Heart right ventricle (tissue), 16 donors: ENCODE data around the gene PCBP3. TPM values are rescaled to one million over a fixed set of nuclear protein-coding genes. Genes with fewer than 3 reads are reported as not detected.

Experiments
- ATAC-seq, 8 donors: fragments of 200-7000 bp; cut with Tn5 transposase; one replicate each; pipeline ENCODE4 v1.9.1; 2020; ENCODE audit warnings: mild to moderate bottlenecking in 8 of 8, moderate library complexity in 8 of 8, moderate number of reproducible peaks in 1 of 8
- DNase-seq, 2 donors: peaks; one replicate each; pipeline ENCODE4 v3.0.0-alpha.2; 2020
- H3K27ac ChIP-seq, 10 donors: fragments of 200-600 bp; sonication (generic) in 2 of 10; one replicate each; pipeline versions ENCODE4 v1.5.0 to v1.8.0; 2020 to 2022; ENCODE audit warnings: mild to moderate bottlenecking in 3 of 10
- H3K27me3 ChIP-seq, 7 donors: fragments of 200-600 bp; one replicate each; pipeline ENCODE4 v1.8.0; 2021 to 2022; ENCODE audit warnings: mild to moderate bottlenecking in 2 of 7
- H3K36me3 ChIP-seq, 9 donors: fragments of 200-600 bp; sonication (generic) in 1 of 9; one replicate each; pipeline versions ENCODE4 v1.5.0 to v1.8.0; 2020 to 2022; ENCODE audit warnings: mild to moderate bottlenecking in 2 of 9
- H3K4me1 ChIP-seq, 9 donors: fragments of 200-600 bp; sonication (generic) in 1 of 9; one replicate each; pipeline versions ENCODE4 v1.5.0 to v1.8.0; 2020 to 2022; ENCODE audit warnings: mild to moderate bottlenecking in 4 of 9
- H3K4me3 ChIP-seq, 10 donors: fragments of 200-600 bp; sonication (generic) in 2 of 10; one replicate each; pipeline versions ENCODE4 v1.5.0 to v1.8.0; 2020 to 2022; ENCODE audit warnings: mild to moderate bottlenecking in 7 of 10, moderate library complexity in 2 of 10
- H3K9me3 ChIP-seq, 11 donors: fragments of 200-600 bp in 10 of 11; sonication (generic) in 2 of 11; one replicate each; pipeline versions ENCODE4 v1.5.0 to v1.8.0; 2013 to 2022; ENCODE audit warnings: mild to moderate bottlenecking in 2 of 11, control low read depth in 1 of 11, moderate library complexity in 1 of 11
- WGBS, 2 donors: extraction: QIAGEN DNeasy Blood & Tissue Kit; methylation state at CpG; one replicate each; pipeline ENCODE4 v1.1.7; 2013; ENCODE audit warnings: inconsistent platforms in 1 of 2; 5-methylcytosine and 5-hydroxymethylcytosine counted together
- intact Hi-C, 10 donors: fragments of 100-400 bp; cut with DNase I; formaldehyde crosslinking; loops; one replicate each; pipeline versions ENCODE4 v1.11.1 to v1.14.2; 2022
- polyA plus RNA-seq, 2 donors: library from polyadenylated mRNA; stranded (reverse); fragments of 200-250 nt; gene quantifications; one replicate each; pipeline ENCODE4 v1.2.3, GENCODE V29; 2013
- total RNA-seq, 10 donors: library from RNA; stranded (reverse); fragmentation: NEBNext Ultra II Directional in 3 of 10; extraction: Animal tissue kit (Norgen Biotek cat#: 25700) in 3 of 10; gene quantifications; one replicate each; pipeline versions ENCODE4 v1.2.1 to v1.2.4, GENCODE V29; 2021 to 2023
- TF ChIP-seq, protein P1 (sequence below), 9 donors: fragments of 200-600 bp; sonication (generic) in 2 of 9; IDR thresholded peaks; one replicate each; pipeline versions ENCODE4 v1.5.0 to v1.8.0; 2021 to 2022; ENCODE audit warnings: antibody characterized with exemption in 9 of 9, mild to moderate bottlenecking in 5 of 9, moderate library complexity in 1 of 9
- donor health status: Arrhythmogenic right ventricular cardiomyopathy.
- donor health status: ischemic (EF 13 %, LVEDD 7.1; RV severe dilation, severe dysfunction).
- donor health status: healthy with polysubstance abuse.
- donor health status: DM: no; HTN: yes; CAD: no.
- donor health status: DM: no; HTN: no; CAD: no.
- donor health status: ischemic (EF 25% LVEDD 6.9; RV normal size, moderate dysfunction).
- donor health status: ischemic (EF 25% LVEDD 5.7; RV mildly dilated, moderate dysfunction).
- donor health status: healthy.
- donor health status: DM: yes; HTN: yes; CAD: no.
- donor health status: Ischemic cardiomyopathy.
- donor health status: ischemic (EF 35%, LVEDD 5.7; RV mildly dilated, moderate dysfunction).
- donor health status: nonischemic (EF 11% LVEDD 7.7; RV severe dilation, severe dysfunction).
- donor health status: DM: yes; HTN: yes; CAD: no.
- donor health status: PGD.
- donor health status: ischemic (EF 29% LVEDD 5.4; RV normal size, mild dysfunction).
- donor health status: nonischemic (EF 23%, LVEDD 6.1; RV moderate dilation, normal function).

The PCBP3 gene
- total and polyA plus RNA-seq, 12 donors = 0.25 to 11.3 (median 1.2) TPM

DNA sequence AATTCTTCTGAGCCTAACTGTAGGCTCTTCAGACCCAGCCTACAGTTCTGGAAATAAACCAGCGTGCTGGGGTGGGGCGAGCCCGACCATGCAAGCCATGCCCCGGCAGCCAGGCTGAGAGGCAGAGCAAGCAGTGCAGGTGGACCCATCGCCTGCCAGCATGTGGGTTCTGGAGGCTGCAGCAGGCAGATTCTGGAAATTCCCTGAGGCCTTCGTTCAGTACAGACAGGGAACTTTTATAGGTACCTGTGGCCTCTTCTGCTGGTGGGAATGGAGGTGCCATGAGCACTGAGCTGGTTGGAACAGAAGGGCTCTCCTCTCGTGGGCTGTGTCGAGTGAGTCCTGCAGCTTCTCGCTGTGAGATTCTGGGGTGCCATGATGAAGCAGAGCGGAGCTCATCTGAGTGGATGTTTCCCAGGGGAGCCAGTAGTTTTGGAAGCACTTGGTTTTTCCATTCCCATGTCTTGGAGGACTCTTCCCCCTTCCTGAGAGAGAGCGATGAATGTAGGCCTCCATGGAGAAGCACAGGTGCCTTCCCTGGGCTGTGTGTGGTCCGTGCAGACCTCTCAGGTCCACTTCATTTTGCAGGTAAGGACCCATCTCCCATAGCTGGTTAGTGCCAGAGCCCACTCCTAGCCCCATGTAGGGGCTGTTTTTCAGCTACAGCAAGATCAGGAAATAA, 94.1 kb downstream of the PCBP3 start:
- DNase-seq (no peak), ATAC-seq (no peak)
- intact Hi-C loops = no loop called here
- peaks cover 0 to 10% (median 0%) of the 10 kb centered on the region in 9 donors for H3K4me1 ChIP-seq
- WGBS, 2 donors = 90 to 92% methylated on average over 12 of the region's 12 CpGs
- H3K4me3 ChIP-seq = no peak overlapping the region
- peaks cover 0 to under 1% (median 0%) of the 10 kb centered on the region in 11 donors for H3K9me3 ChIP-seq
- no peaks in the 10 kb centered on the region for H3K27me3 ChIP-seq
- H3K27ac ChIP-seq = no peak overlapping the region
- H3K36me3 ChIP-seq = no peaks in the 10 kb centered on the region
- TF ChIP-seq, protein P1, sequence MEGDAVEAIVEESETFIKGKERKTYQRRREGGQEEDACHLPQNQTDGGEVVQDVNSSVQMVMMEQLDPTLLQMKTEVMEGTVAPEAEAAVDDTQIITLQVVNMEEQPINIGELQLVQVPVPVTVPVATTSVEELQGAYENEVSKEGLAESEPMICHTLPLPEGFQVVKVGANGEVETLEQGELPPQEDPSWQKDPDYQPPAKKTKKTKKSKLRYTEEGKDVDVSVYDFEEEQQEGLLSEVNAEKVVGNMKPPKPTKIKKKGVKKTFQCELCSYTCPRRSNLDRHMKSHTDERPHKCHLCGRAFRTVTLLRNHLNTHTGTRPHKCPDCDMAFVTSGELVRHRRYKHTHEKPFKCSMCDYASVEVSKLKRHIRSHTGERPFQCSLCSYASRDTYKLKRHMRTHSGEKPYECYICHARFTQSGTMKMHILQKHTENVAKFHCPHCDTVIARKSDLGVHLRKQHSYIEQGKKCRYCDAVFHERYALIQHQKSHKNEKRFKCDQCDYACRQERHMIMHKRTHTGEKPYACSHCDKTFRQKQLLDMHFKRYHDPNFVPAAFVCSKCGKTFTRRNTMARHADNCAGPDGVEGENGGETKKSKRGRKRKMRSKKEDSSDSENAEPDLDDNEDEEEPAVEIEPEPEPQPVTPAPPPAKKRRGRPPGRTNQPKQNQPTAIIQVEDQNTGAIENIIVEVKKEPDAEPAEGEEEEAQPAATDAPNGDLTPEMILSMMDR (IDR thresholded peaks at IDR 0.05) = no peak

DNA sequence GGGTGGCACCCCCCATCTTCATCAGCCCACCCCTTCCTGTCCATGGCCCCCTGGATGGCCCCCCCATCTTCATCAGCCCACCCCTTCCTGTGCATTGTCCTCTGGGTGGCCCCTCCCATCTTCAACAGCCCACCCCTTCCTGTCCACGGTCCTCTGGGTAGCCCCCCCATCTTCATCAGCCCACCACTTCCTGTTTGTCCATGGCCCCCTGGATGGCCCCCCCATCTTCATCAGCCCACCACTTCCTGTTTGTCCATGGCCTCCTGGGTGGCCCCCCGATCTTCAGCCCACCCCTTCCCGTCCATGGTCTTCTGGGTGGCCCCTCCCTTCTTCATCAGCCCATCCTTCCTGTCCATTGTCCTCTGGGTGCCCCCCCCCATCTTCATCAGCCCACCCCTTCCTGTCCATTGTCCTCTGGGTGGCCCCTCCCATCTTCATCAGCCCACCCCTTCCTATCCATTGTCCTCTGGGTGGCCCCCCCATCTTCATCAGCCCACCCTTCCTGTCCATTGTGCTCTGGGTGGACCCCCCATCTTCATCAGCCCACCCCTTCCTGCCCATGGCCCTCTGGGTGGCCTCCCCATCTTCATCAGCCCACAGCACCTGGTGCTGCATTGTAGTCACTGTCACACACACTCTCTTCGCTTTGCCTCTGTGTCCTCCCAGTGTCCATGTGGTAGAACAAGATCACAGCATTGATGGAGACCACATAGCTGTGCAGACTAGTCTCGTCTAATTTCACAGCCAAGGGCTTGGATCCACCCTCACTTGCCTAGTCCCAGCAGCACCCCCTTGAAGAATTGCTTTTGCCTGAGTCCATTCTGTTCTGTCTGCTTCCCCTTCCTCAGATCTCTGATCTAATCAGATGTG, 95.9 kb downstream of the PCBP3 start:
- Histone ChIP-seq H3K4me1 (peaks cover 0 to 10% (median 0%) of the 10 kb centered on the region in 9 donors), H3K4me3 (no peak overlapping the region), H3K9me3 (no peaks in the 10 kb centered on the region), H3K36me3 (no peaks in the 10 kb centered on the region), H3K27me3 (no peaks in the 10 kb centered on the region), H3K27ac (no peak overlapping the region)
- no peak for DNase-seq
- 67 to 68% methylated on average over 5 of the region's 5 CpGs for WGBS, 2 donors
- TF ChIP-seq, protein P1 (IDR thresholded peaks at IDR 0.05) = no peak
- no peak for ATAC-seq
- intact Hi-C loops = no loop called here

DNA sequence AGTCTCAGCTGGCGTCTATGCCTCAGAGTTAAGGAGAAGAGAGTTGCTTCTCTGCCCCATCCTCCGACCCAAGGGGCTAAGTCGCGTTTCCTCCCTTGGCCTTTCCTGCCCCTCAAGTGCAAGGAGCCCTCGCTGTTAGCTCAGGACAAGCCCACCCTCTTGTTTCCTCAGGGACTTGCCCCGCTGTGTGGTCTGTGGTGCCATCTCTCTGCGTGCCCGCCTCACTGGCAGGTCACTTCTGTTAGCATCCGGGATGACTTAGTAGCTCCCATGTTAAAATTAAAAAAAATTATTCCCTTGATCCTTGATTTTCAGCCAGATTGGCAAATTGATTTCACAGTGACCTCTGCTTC, 96.5 kb downstream of the PCBP3 start:
- TF ChIP-seq, protein P1 (IDR thresholded peaks at IDR 0.05) = no peak
- H3K4me3 ChIP-seq = no peak overlapping the region

DNA sequence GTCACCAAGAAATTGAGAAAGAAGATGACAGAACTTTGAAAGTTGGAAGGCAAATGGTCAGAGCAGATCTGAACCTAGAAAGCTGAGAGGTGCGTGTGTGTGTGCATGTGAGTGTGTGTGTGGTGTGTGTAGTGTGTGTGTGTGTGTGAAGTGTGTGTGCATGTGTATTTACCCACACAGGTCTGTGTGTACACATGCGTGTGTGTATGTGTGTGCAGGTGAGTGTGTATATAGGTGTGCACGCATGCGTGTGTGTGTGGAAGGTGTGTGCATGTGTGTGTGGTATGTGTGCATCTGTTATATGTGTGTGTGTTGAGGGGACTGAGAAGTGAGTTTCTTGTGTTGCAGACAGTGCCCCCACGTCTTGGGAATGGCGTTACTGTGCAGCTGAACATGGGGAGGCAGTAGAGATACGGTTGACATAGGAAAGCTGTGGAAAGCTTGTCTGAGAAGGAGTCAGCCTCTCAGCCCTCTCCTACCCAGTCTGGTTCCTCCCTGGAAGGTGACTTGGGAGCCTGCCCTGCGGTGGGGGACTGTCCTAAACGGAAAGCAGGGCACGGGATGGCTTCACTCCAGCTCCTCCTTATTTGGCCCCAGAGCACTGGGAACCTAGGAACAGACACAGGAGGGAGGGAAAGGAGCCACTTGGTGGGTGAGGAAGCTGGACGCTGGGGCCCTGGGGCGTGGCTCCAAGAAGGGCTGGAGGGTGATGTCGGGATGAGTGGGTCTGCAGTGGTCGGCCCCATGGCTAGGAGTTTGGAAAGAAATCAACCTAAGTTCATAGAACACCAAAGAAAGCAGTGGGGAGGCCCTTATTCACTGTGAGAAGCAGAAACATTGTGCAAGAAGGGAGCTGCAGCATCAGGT, 97.2 kb downstream of the PCBP3 start:
- 64 to 65% methylated on average over 14 of the region's 14 CpGs for WGBS, 2 donors
- ATAC-seq = peak in 1 of 8 donors; percentile 18
- intact Hi-C loops = no loop called here

More for the DNA sequence above, 96.5 kb downstream of the PCBP3 start:
- intact Hi-C loops = no loop called here
- WGBS, 2 donors = 71 to 74% methylated on average over 9 of the region's 9 CpGs
- Histone ChIP-seq H3K36me3 (peaks cover 0 to 4% (median 0%) of the 10 kb centered on the region in 9 donors), H3K9me3 (no peaks in the 10 kb centered on the region), H3K4me1 (peaks cover 0 to 8% (median 0%) of the 10 kb centered on the region in 9 donors), H3K27me3 (no peaks in the 10 kb centered on the region), H3K27ac (no peak overlapping the region)
- DNase-seq (no peak), ATAC-seq (no peak)

More for the DNA sequence above, 97.2 kb downstream of the PCBP3 start:
- DNase-seq = no peak
- Histone ChIP-seq H3K9me3 (no peaks in the 10 kb centered on the region), H3K27ac (no peak overlapping the region), H3K4me3 (no peak overlapping the region), H3K4me1 (peaks cover 0 to 2% (median 0%) of the 10 kb centered on the region in 9 donors), H3K36me3 (peaks cover 0 to 11% (median 0%) of the 10 kb centered on the region in 9 donors), H3K27me3 (no peaks in the 10 kb centered on the region)
- TF ChIP-seq, protein P1 (IDR thresholded peaks at IDR 0.05) = no peak
